Measurements from ENCODE around the gene SMARCAL1. TPM values are rescaled to one million over a fixed set of nuclear protein-coding genes. Genes with fewer than 3 reads are reported as not detected.

SMARCAL1 gene
- polyA plus RNA-seq, 1 experiment: 28.6 TPM

GRCh38 chr2:216478151-216478550 is 65.9 kb downstream of the SMARCAL1 start:
- H3K9me3 ChIP-seq (ENCODE audit: control insufficient read depth, insufficient read depth, low read length): no peaks in the 10 kb centered on the region
- H3K27ac ChIP-seq (ENCODE audit: low read depth, low read length): no peak overlapping the region
- H3K27me3 ChIP-seq (ENCODE audit: control insufficient read depth, insufficient read depth, low read length): no peaks in the 10 kb centered on the region
- POLR2A ChIA-PET: interaction anchor here (0.6 to 1.1 kb wide), 2 partner anchors 20 to 213 kb away, joined by 5 to 10 read pairs; partner anchors contain the start of gene RPL37A
- DNase-seq (ENCODE audit: low read depth, low spot score): peak; percentile 38
- TF ChIP-seq, protein P1, sequence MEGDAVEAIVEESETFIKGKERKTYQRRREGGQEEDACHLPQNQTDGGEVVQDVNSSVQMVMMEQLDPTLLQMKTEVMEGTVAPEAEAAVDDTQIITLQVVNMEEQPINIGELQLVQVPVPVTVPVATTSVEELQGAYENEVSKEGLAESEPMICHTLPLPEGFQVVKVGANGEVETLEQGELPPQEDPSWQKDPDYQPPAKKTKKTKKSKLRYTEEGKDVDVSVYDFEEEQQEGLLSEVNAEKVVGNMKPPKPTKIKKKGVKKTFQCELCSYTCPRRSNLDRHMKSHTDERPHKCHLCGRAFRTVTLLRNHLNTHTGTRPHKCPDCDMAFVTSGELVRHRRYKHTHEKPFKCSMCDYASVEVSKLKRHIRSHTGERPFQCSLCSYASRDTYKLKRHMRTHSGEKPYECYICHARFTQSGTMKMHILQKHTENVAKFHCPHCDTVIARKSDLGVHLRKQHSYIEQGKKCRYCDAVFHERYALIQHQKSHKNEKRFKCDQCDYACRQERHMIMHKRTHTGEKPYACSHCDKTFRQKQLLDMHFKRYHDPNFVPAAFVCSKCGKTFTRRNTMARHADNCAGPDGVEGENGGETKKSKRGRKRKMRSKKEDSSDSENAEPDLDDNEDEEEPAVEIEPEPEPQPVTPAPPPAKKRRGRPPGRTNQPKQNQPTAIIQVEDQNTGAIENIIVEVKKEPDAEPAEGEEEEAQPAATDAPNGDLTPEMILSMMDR (IDR thresholded peaks at IDR 0.05; ENCODE audit: low read depth, low read length): no peak
- no peak overlapping the region for H3K4me3 ChIP-seq (ENCODE audit: low read depth, low read length)
- CTCF ChIA-PET: interaction anchor here (0.6 to 1.9 kb wide), 3 partner anchors 8 to 1702 kb away, joined by 3 to 6 read pairs (median 3); no protein-coding TSS in a partner anchor

DNA sequence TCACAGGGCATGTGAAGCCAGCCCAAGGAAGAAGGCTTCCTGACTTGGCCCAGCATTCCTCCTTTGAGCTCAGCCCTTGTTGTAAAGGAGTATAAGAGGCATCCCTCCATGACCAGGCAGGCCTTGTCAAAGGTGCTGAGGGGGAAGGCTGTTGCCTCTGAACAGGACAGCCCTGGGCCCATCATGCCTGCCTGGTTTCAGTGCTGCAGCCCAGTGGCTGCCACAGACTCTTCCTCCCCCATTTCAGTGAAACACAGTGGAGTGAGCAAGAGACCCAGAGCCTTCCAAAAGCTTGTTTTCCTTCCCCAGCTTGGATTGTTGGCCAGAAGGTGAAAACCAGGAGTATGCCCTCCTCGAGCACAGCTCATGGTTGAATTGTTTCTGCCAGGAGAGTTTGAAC is 66.5 kb downstream of the SMARCAL1 start:
- no peaks in the 10 kb centered on the region for H3K27me3 ChIP-seq (ENCODE audit: control insufficient read depth, insufficient read depth, low read length)
- no peak overlapping the region for H3K4me3 ChIP-seq (ENCODE audit: low read depth, low read length)
- ChIA-PET POLR2A (interaction anchor here (1.1 kb wide), 1 partner anchor 20 kb away, joined by 5 read pairs; the partner anchor contains the start of gene RPL37A), CTCF (interaction anchor here (0.8 to 1.9 kb wide), 2 partner anchors 9 to 37 kb away, joined by 3 to 6 read pairs; no protein-coding TSS in a partner anchor)
- no peaks in the 10 kb centered on the region for H3K9me3 ChIP-seq (ENCODE audit: control insufficient read depth, insufficient read depth, low read length)
- TF ChIP-seq, protein P1 (IDR thresholded peaks at IDR 0.05; ENCODE audit: low read depth, low read length): no peak
- H3K27ac ChIP-seq (ENCODE audit: low read depth, low read length): peak overlapping the region; percentile 21
- DNase-seq (ENCODE audit: low read depth, low spot score): no peak

DNA sequence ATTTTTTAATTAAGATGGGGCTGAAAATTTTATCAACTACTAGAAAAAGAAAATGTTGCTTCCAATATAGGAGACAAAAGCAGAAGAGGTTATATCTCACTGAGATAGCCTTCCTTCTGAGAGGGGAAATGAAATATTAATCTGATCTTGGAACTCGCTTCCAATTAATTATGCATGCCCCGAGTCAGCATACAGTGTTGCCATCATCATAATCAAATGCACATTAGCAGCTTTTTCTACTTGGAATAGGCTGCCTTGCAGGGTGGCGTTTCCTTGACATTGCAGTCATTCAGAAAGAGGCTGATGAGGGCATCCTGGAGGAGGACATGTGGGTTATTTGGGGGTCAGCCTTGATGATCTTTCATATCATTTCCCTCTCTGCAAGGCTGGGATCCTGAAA is 67.9 kb downstream of the SMARCAL1 start:
- DNase-seq (ENCODE audit: low read depth, low spot score): no peak
- Histone ChIP-seq H3K27me3 (ENCODE audit: control insufficient read depth, insufficient read depth, low read length) (no peaks in the 10 kb centered on the region), H3K4me3 (ENCODE audit: low read depth, low read length) (no peak overlapping the region), H3K9me3 (ENCODE audit: control insufficient read depth, insufficient read depth, low read length) (no peaks in the 10 kb centered on the region), H3K27ac (ENCODE audit: low read depth, low read length) (peak overlapping the region; percentile 11)
- POLR2A ChIA-PET: no interaction called here
- CTCF ChIA-PET: no interaction called here
- TF ChIP-seq, protein P1 (IDR thresholded peaks at IDR 0.05; ENCODE audit: low read depth, low read length): no peak

DNA sequence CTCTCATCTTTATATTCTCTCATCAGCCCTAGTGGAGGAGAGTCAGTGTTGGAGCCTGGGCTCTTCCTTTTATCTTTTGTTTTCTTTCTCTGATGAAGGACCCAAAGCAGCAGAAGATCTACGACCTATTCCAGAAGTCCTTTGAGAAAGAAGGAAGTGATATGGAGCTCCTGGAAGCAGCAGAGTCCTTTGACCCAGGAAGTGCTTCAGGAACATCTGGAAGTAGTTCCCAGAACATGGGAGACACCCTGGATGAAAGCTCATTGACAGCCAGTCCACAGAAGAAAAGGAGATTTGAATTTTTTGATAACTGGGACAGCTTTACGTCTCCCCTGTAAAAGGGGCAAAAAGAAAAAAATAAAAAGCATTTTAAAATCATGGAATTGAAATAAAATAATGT is 70.4 kb downstream of the SMARCAL1 start:
- DNase-seq (ENCODE audit: low read depth, low spot score): no peak
- H3K27me3 ChIP-seq (ENCODE audit: control insufficient read depth, insufficient read depth, low read length): no peaks in the 10 kb centered on the region
- no peaks in the 10 kb centered on the region for H3K9me3 ChIP-seq (ENCODE audit: control insufficient read depth, insufficient read depth, low read length)
- TF ChIP-seq, protein P1 (IDR thresholded peaks at IDR 0.05; ENCODE audit: low read depth, low read length): no peak
- ChIA-PET CTCF (no interaction called here), POLR2A (no interaction called here)
- no peak overlapping the region for H3K27ac ChIP-seq (ENCODE audit: low read depth, low read length)
- no peak overlapping the region for H3K4me3 ChIP-seq (ENCODE audit: low read depth, low read length)

DNA sequence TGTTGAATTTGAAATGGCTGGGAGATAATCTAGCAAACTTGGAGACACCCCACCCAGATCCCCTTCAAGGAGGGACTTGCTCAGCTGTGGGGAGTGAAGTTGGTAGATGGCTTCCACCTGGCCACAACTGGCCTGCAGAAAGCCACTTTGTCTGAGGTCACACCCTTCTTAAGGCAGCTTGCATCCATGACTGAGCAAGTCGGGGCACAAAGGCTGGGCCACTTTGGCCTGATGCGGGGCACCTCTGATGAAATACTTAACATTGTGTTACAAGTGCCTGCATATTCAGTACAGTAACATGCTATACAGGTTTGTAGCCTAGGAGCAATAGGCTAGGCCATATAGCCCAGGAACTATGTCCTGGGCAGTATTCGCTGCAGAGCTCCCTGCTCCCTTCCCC is 73.0 kb downstream of the SMARCAL1 start:
- TF ChIP-seq, protein P1 (IDR thresholded peaks at IDR 0.05; ENCODE audit: low read depth, low read length): no peak
- Histone ChIP-seq H3K27ac (ENCODE audit: low read depth, low read length) (no peak overlapping the region), H3K4me3 (ENCODE audit: low read depth, low read length) (no peak overlapping the region), H3K27me3 (ENCODE audit: control insufficient read depth, insufficient read depth, low read length) (no peaks in the 10 kb centered on the region), H3K9me3 (ENCODE audit: control insufficient read depth, insufficient read depth, low read length) (no peaks in the 10 kb centered on the region)
- ChIA-PET POLR2A (no interaction called here), CTCF (interaction anchor here (0.7 kb wide), 1 partner anchor 35 kb away, joined by 3 read pairs; no protein-coding TSS in a partner anchor)
- DNase-seq (ENCODE audit: low read depth, low spot score): no peak

Data from AG04450 (cell line).